ENCODE results near the gene ARHGAP22.
"Not testable (repeated sequence)": the region's sequence is repeated elsewhere in the genome, so short reads cannot be mapped to it uniquely, and the experiment has no call there.

The ARHGAP22 gene

GRCh38 chr10:48604991-48605508 is at the start of gene ARHGAP22:
ARHGAP22 (minus strand) TSS chr10:48605073; CDS start chr10:48604796, 277 bp downstream.
- peak in 1 of 2 experiments; percentile 4 for DNase-seq
- no peak for TF ChIP-seq GATA1 (IDR thresholded peaks at IDR 0.05; ENCODE audit: low read depth, low read length)
- TF ChIP-seq POLR2A (IDR thresholded peaks at IDR 0.05; ENCODE audit: low read length): no peak

GRCh38 chr10:48653944-48654698 is 49.2 kb upstream of the ARHGAP22 start:
- TF ChIP-seq GATA1 (IDR thresholded peaks at IDR 0.05; ENCODE audit: low read depth, low read length): no peak
- no peak for TF ChIP-seq POLR2A (IDR thresholded peaks at IDR 0.05; ENCODE audit: low read length)
- no peak for DNase-seq

- TF ChIP-seq GATA1 (IDR thresholded peaks at IDR 0.05; ENCODE audit: low read depth, low read length): no peak
- no peak for TF ChIP-seq POLR2A (IDR thresholded peaks at IDR 0.05; ENCODE audit: low read length)
- no peak for DNase-seq
Observed at GRCh38 chr10:48653347-48653746, 48.5 kb upstream of the ARHGAP22 start.

GRCh38 chr10:48652344-48652743 is 47.5 kb upstream of the ARHGAP22 start:
- TF ChIP-seq GATA1 (IDR thresholded peaks at IDR 0.05; ENCODE audit: low read depth, low read length) (no peak), POLR2A (IDR thresholded peaks at IDR 0.05; ENCODE audit: low read length) (no peak)
- DNase-seq: no peak

GRCh38 chr10:48651839-48652238 is 47.0 kb upstream of the ARHGAP22 start:
- no peak for TF ChIP-seq GATA1 (IDR thresholded peaks at IDR 0.05; ENCODE audit: low read depth, low read length)
- no peak for TF ChIP-seq POLR2A (IDR thresholded peaks at IDR 0.05; ENCODE audit: low read length)
- no peak for DNase-seq

- TF ChIP-seq GATA1 (IDR thresholded peaks at IDR 0.05; ENCODE audit: low read depth, low read length): no peak
- TF ChIP-seq POLR2A (IDR thresholded peaks at IDR 0.05; ENCODE audit: low read length): no peak
- no peak for DNase-seq
Observed at GRCh38 chr10:48651293-48651692, 46.4 kb upstream of the ARHGAP22 start.

- no peak for TF ChIP-seq GATA1 (IDR thresholded peaks at IDR 0.05; ENCODE audit: low read depth, low read length)
- no peak for TF ChIP-seq POLR2A (IDR thresholded peaks at IDR 0.05; ENCODE audit: low read length)
- DNase-seq: no peak
Observed at GRCh38 chr10:48649349-48649944, 44.6 kb upstream of the ARHGAP22 start.

GRCh38 chr10:48648172-48648942 is 43.5 kb upstream of the ARHGAP22 start:
- no peak for TF ChIP-seq GATA1 (IDR thresholded peaks at IDR 0.05; ENCODE audit: low read depth, low read length)
- TF ChIP-seq POLR2A (IDR thresholded peaks at IDR 0.05; ENCODE audit: low read length): no peak
- no peak for DNase-seq

GRCh38 chr10:48647073-48647472 is 42.2 kb upstream of the ARHGAP22 start:
- not testable (repeated sequence) for DNase-seq

- no peak for TF ChIP-seq POLR2A (IDR thresholded peaks at IDR 0.05; ENCODE audit: low read length)
- no peak for TF ChIP-seq GATA1 (IDR thresholded peaks at IDR 0.05; ENCODE audit: low read depth, low read length)
- no peak for DNase-seq
Observed at GRCh38 chr10:48645600-48645999, 40.7 kb upstream of the ARHGAP22 start.

GRCh38 chr10:48641099-48641690 is 36.3 kb upstream of the ARHGAP22 start:
- DNase-seq: not testable (repeated sequence)

- TF ChIP-seq GATA1 (IDR thresholded peaks at IDR 0.05; ENCODE audit: low read depth, low read length) (no peak), POLR2A (IDR thresholded peaks at IDR 0.05; ENCODE audit: low read length) (no peak)
- no peak for DNase-seq
Observed at GRCh38 chr10:48640326-48640725, 35.5 kb upstream of the ARHGAP22 start.

- TF ChIP-seq GATA1 (IDR thresholded peaks at IDR 0.05; ENCODE audit: low read depth, low read length) (no peak), POLR2A (IDR thresholded peaks at IDR 0.05; ENCODE audit: low read length) (no peak)
- DNase-seq: no peak
Observed at GRCh38 chr10:48639632-48640031, 34.8 kb upstream of the ARHGAP22 start.
